NB4 (cell line): Measurements from ENCODE around the gene APOF.
A peak's percentile ranks its signal among the peaks of the same experiment; 100 is the strongest.
"Not testable (repeated sequence)": the region's sequence is repeated elsewhere in the genome, so short reads cannot be mapped to it uniquely, and the experiment has no call there.

Experiments
- DNase-seq: peaks from one replicate; pipeline ENCODE4 v3.0.0; 2010; ENCODE audit warnings: low read depth
- H3K4me3 ChIP-seq: one replicate; pipeline ENCODE4 v1.5.1; 2011; ENCODE audit warnings: mild to moderate bottlenecking, low read depth, low read length, moderate library complexity
- MYC ChIP-seq: IDR thresholded peaks from 2 replicates; pipeline ENCODE4 v1.6.1; 2011; ENCODE audit warnings: low read depth, low read length
- POLR2A ChIP-seq: IDR thresholded peaks from 2 replicates; pipeline ENCODE4 v1.6.1; 2011; ENCODE audit warnings: mild to moderate bottlenecking; ENCODE audit not compliant: insufficient read length; ENCODE audit errors: extremely low read depth
- TF ChIP-seq, protein P1 (sequence below): IDR thresholded peaks from 2 replicates; pipeline ENCODE4 v1.6.1; 2011; ENCODE audit warnings: low read depth, low read length
- TF ChIP-seq, protein P2 (sequence below): IDR thresholded peaks from one replicate; pipeline ENCODE4 v1.5.1; 2012; ENCODE audit warnings: low read depth, low read length

Gene APOF

DNA sequence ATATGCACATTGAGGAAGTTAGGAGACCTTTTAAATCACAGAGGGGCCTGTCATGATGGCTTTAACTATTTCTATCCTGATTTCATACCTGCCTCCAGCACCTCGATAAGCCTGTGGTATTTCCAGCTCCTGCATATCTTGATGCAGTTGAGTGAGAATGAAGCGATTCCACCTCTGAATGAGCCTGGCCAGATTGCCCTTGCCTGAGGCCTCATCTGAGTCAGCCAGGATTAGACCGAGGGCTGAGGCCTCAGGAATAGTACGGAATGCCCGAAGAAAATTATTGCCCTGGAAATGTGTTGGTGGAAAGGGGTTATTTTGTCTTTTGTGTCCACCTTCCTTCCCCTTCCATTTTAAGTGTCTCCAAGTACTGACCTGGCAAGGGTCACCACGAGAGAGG lies 38.5 kb downstream of the APOF start:
- H3K4me3 ChIP-seq, result no peak overlapping the region
- no peak for DNase-seq
- TF ChIP-seq MYC (no peak), POLR2A (no peak)
- TF ChIP-seq, protein P1, sequence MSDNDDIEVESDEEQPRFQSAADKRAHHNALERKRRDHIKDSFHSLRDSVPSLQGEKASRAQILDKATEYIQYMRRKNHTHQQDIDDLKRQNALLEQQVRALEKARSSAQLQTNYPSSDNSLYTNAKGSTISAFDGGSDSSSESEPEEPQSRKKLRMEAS, result no peak
- TF ChIP-seq, protein P2, sequence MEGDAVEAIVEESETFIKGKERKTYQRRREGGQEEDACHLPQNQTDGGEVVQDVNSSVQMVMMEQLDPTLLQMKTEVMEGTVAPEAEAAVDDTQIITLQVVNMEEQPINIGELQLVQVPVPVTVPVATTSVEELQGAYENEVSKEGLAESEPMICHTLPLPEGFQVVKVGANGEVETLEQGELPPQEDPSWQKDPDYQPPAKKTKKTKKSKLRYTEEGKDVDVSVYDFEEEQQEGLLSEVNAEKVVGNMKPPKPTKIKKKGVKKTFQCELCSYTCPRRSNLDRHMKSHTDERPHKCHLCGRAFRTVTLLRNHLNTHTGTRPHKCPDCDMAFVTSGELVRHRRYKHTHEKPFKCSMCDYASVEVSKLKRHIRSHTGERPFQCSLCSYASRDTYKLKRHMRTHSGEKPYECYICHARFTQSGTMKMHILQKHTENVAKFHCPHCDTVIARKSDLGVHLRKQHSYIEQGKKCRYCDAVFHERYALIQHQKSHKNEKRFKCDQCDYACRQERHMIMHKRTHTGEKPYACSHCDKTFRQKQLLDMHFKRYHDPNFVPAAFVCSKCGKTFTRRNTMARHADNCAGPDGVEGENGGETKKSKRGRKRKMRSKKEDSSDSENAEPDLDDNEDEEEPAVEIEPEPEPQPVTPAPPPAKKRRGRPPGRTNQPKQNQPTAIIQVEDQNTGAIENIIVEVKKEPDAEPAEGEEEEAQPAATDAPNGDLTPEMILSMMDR, result no peak

DNA sequence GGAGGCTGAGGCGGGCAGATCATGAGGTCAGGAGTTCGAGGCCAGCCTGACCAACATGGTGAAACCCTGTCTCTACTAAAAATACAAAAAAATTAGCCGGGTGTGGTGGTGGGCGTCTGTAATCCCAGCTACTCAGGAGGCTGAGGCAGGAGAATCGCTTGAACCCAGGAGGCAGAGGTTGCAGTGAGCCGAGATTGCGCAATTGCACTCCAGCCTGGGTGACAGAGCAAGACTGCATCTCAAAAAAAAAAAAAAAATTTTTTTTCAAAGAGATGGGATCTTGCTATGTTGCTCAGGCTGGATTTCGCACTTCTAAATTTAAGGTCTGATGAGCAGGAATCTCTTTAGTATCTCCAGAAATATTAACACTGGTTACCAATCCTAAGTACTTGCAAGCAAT lies 41.0 kb downstream of the APOF start:
- not testable (repeated sequence) for DNase-seq, H3K4me3 ChIP-seq

DNA sequence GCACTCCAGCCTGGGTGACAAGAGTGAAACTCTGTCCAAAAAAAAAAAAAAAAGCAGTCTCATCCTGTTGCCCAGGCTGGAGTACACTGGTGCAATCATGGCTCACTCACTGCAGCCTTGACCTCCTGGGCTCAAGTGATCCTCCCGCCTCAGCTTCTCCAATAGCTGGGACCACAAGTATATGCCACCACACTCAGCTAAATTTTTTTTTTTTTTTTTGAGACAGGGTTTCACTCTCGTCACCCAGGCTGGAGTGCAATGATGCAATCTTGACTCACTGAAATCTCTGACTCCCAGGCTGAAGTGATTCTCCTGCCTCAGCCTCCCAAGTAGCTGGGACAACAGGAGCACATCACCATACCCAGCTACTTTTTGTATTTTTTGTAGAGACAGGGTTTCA lies 41.6 kb downstream of the APOF start:
- DNase-seq, result peak; percentile 43
- TF ChIP-seq POLR2A (no peak), MYC (no peak)
- TF ChIP-seq, protein P1, result no peak
- TF ChIP-seq, protein P2, result no peak
- no peak overlapping the region for H3K4me3 ChIP-seq

DNA sequence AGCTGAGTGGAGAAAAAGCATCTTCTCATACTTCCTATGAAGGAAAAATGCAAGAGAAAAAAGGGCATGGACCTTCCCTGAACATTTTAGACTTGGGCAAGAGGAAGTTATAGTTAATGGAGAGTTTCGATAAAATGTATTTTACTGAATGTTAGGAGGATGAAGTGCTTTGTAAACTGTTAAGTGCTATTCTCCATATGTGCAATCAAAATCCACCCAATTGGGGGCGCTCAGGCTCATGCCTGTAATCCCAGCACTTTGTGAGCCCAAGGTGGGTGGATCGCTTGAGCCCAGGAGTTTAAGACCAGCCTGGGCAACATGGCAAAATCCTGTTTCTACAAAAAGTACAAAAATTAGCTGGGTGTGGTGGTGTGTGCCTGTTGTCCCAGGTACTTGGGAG lies 45.0 kb downstream of the APOF start:
- DNase-seq, result no peak
- H3K4me3 ChIP-seq, result no peak overlapping the region
- TF ChIP-seq POLR2A (no peak), MYC (no peak)
- TF ChIP-seq, protein P1, result no peak
- TF ChIP-seq, protein P2, result no peak

DNA sequence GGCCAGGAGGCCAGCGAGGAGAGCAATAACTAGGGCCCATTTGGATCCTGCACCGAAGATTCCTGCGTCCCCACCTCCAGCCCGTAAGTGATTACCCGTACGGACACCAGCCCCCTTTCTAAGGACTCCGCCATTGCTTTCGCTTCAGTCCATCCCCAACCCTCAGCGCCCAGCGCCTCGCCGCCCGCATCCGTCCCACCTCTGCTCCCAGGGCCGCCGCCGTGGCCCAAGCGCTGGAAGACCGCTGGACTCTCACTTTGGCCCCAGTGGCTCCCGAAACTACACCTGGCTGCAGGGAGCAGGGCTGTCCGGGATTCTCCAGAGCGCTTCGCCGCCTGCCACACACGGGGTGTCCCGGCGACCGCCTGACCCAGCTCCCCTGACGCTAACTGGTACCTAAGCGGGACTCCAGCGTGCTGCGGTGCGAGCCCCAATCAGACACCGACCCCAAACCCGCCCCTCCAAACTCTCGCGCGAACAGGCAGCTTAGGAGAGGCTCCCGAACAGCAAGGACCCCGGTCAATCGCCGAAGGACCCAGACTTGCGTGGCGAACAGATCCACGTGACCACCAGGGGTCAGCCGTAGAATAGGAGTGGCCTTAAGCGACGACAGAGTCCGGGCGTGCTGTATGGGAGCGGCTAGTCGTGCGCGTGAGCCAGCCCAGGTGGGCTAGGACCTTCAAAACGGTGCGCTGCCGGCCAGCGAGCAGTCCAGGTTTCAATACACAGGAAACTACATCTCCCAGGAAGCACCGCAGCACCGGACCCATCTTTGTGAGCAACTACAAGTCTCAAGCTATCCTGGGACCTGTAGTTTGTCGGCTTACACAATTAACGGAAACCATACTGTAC lies 46.8 kb downstream of the APOF start, which contains the start of gene CNPY2:
Gene CNPY2 (minus strand): TSS at position 367 of the 852 bp plus-strand sequence. CDS start 771 bp downstream, outside the sequence.
- TF ChIP-seq MYC (no peak), POLR2A (peak; percentile 80)
- TF ChIP-seq, protein P1, result peak; percentile 92
- TF ChIP-seq, protein P2, result no peak
- peak; percentile 99 for DNase-seq
- peak within 1 kb of the TSS; percentile 94 for H3K4me3 ChIP-seq

DNA sequence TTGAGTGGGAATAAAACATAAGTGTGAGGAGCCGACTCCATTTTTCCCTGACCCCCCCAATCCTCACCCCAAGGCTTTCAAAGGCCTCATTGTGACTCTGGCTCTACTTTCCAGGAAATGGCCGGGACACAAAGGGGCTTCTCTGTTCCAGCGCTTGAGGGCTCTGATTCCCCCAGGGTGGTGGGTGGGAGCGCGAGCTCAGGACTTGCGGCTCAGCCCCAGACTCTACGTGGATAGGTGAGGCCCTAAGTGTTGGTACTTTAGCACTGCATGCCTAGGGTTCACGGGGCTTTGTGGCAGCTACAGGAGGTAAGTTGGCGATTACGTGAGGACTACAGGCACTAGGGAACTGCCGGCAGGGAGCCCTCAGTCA lies 47.4 kb downstream of the APOF start:
- no peak for DNase-seq
- TF ChIP-seq, protein P2, result no peak
- TF ChIP-seq, protein P1, result no peak
- no peak for TF ChIP-seq POLR2A
- TF ChIP-seq MYC, result no peak
- H3K4me3 ChIP-seq, result peak overlapping the region; percentile 94
